Activated B cell treated with CpG ODN at 0.5 μM for 24 hours (primary cell): ENCODE results near the gene CREBL2. TPM values are rescaled to one million over a fixed set of nuclear protein-coding genes. Genes with fewer than 3 reads are reported as not detected.
"Not testable (repeated sequence)": the region's sequence is repeated elsewhere in the genome, so short reads cannot be mapped to it uniquely, and the experiment has no call there.

Source experiments
- ATAC-seq: fragments of 200-7000 bp; cut with Tn5 transposase; one replicate; pipeline ENCODE4 v1.10.0; 2021; ENCODE audit warnings: low read depth, mild to moderate bottlenecking, moderate library complexity
- CTCF ChIA-PET: fragments of 350-600 bp; sonication (Branson Sonifier 250); formaldehyde crosslinking; loops from one replicate; lab custom pipeline; 2021; ENCODE audit warnings: antibody characterized with exemption; lab: Charles Lee
- POLR2A ChIA-PET: fragments of 350-600 bp; sonication (Branson Sonifier 250); formaldehyde crosslinking; loops from one replicate; lab custom pipeline; 2021; ENCODE audit warnings: antibody characterized with exemption; lab: Charles Lee
- DNase-seq: peaks from one replicate; pipeline ENCODE4 v3.0.0; 2022
- H3K27ac Mint-ChIP-seq: one replicate; pipeline ENCODE4 v1.8.0; 2020; ENCODE audit warnings: mixed read lengths
- H3K27me3 Mint-ChIP-seq: one replicate; pipeline ENCODE4 v1.8.0; 2021; ENCODE audit warnings: mixed read lengths
- H3K36me3 Mint-ChIP-seq: one replicate; pipeline ENCODE4 v1.8.0; 2021; ENCODE audit warnings: low read depth, mixed read lengths
- H3K4me1 Mint-ChIP-seq: one replicate; pipeline ENCODE4 v1.8.0; 2021; ENCODE audit warnings: mixed read lengths
- H3K4me3 Mint-ChIP-seq: one replicate; pipeline ENCODE4 v1.8.0; 2020; ENCODE audit warnings: mild to moderate bottlenecking, mixed read lengths
- H3K9me3 Mint-ChIP-seq: one replicate; pipeline ENCODE4 v1.8.0; 2020; ENCODE audit warnings: mixed read lengths
- intact Hi-C: fragments of 100-400 bp; cut with micrococcal nuclease; formaldehyde crosslinking; loops from one replicate; pipeline ENCODE4 v1.15.1; 2024
- total RNA-seq: library from RNA; stranded (reverse); gene quantifications from 2 replicates; pipeline ENCODE4 v1.2.3, GENCODE V29; 2022
- TF ChIP-seq, protein P1 (sequence below): fragments of 200-600 bp; IDR thresholded peaks from one replicate; pipeline ENCODE4 v1.8.0; 2022; ENCODE audit warnings: antibody characterized with exemption, mild to moderate bottlenecking

CREBL2 gene
- total RNA-seq, 1 donor from 2014 or later, result 10.1 TPM

DNA sequence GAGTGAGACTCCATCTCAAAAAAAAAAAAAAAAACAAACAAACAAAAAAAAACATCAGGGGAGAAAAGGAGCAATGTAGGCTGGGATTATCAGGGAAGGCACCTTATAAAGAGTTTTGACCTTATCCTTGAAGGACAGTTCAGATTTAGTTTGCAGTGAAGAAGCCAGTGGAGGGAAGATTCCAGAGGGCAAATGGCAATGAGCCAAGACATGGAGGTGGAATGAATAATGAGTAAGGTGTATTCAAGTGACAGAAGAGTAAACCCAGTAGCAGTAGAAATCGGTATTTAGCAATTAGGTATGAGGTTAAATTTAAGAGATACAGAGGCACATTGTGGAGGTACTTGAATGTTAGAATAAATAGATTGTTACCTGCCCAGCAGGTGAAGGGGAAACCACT is 46.8 kb upstream of the CREBL2 start:
- H3K27ac Mint-ChIP-seq, result no peak overlapping the region
- intact Hi-C loops, result loop anchor here (1.0 to 5.0 kb wide), 4 partner anchors 46 to 189 kb away; partner anchors contain the start of gene CREBL2
- no peaks in the 10 kb centered on the region for H3K36me3 Mint-ChIP-seq
- no peaks in the 10 kb centered on the region for H3K9me3 Mint-ChIP-seq
- POLR2A ChIA-PET, result interaction anchor here (0.9 to 2.2 kb wide), 2 partner anchors 161 to 208 kb away, joined by 3 to 12 read pairs; partner anchors contain the start of gene BORCS5
- H3K27me3 Mint-ChIP-seq, result no peaks in the 10 kb centered on the region
- TF ChIP-seq, protein P1, sequence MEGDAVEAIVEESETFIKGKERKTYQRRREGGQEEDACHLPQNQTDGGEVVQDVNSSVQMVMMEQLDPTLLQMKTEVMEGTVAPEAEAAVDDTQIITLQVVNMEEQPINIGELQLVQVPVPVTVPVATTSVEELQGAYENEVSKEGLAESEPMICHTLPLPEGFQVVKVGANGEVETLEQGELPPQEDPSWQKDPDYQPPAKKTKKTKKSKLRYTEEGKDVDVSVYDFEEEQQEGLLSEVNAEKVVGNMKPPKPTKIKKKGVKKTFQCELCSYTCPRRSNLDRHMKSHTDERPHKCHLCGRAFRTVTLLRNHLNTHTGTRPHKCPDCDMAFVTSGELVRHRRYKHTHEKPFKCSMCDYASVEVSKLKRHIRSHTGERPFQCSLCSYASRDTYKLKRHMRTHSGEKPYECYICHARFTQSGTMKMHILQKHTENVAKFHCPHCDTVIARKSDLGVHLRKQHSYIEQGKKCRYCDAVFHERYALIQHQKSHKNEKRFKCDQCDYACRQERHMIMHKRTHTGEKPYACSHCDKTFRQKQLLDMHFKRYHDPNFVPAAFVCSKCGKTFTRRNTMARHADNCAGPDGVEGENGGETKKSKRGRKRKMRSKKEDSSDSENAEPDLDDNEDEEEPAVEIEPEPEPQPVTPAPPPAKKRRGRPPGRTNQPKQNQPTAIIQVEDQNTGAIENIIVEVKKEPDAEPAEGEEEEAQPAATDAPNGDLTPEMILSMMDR, result no peak
- CTCF ChIA-PET, result interaction anchor here (0.9 to 2.7 kb wide), 7 partner anchors 9 to 188 kb away, joined by 3 to 30 read pairs (median 4); no protein-coding TSS in a partner anchor
- H3K4me3 Mint-ChIP-seq, result no peak overlapping the region
- H3K4me1 Mint-ChIP-seq, result peaks cover 15% of the 10 kb centered on the region
- no peak for ATAC-seq
- DNase-seq, result no peak

GRCh38 chr12:12565971-12566370 is 45.7 kb upstream of the CREBL2 start:
- H3K9me3 Mint-ChIP-seq, H3K4me3 Mint-ChIP-seq, CTCF ChIA-PET, POLR2A ChIA-PET, H3K27ac Mint-ChIP-seq, ATAC-seq, DNase-seq, H3K27me3 Mint-ChIP-seq, H3K36me3 Mint-ChIP-seq, intact Hi-C loops: not testable (repeated sequence)
- H3K4me1 Mint-ChIP-seq, result peaks cover 11% of the 10 kb centered on the region

GRCh38 chr12:12572659-12573058 is 39.0 kb upstream of the CREBL2 start:
- no peak for ATAC-seq
- TF ChIP-seq, protein P1, result no peak
- intact Hi-C loops, result no loop called here
- Mint-ChIP-seq H3K27me3 (no peaks in the 10 kb centered on the region), H3K27ac (no peak overlapping the region), H3K4me1 (no peaks in the 10 kb centered on the region), H3K4me3 (no peak overlapping the region), H3K9me3 (no peaks in the 10 kb centered on the region), H3K36me3 (no peaks in the 10 kb centered on the region)
- no peak for DNase-seq
- CTCF ChIA-PET, result interaction anchor here (1.7 kb wide), 1 partner anchor 8 kb away, joined by 4 read pairs; no protein-coding TSS in a partner anchor
- POLR2A ChIA-PET, result no interaction called here

GRCh38 chr12:12577786-12578185 is 33.9 kb upstream of the CREBL2 start:
- no peak overlapping the region for H3K27ac Mint-ChIP-seq
- ChIA-PET CTCF (no interaction called here), POLR2A (no interaction called here)
- ATAC-seq, result no peak
- TF ChIP-seq, protein P1, result no peak
- H3K4me3 Mint-ChIP-seq, result no peak overlapping the region
- no peaks in the 10 kb centered on the region for H3K27me3 Mint-ChIP-seq
- no peaks in the 10 kb centered on the region for H3K36me3 Mint-ChIP-seq
- DNase-seq, result no peak
- peaks cover 6% of the 10 kb centered on the region for H3K4me1 Mint-ChIP-seq
- H3K9me3 Mint-ChIP-seq, result no peaks in the 10 kb centered on the region
- intact Hi-C loops, result no loop called here

DNA sequence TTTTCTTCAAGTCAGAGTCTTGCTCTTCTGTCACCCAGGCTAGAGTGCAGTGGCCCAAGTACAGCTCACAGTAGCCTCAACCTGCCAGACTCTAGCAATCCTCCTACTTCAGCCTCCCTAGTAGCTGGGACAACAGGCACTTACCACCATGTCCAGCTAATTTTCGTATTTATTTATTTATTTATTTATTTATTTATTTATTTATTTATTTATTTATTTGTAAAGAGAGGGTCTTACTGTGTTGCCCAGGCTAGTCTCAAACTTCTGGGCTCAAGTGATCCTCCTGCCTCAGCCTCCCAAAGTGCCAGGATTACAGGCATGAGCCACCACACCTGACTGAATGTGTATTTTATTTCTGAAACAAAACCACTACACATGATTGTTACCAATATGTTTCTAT is 31.0 kb upstream of the CREBL2 start:
- H3K36me3 Mint-ChIP-seq, DNase-seq, H3K4me3 Mint-ChIP-seq, H3K27me3 Mint-ChIP-seq, H3K9me3 Mint-ChIP-seq, ATAC-seq, intact Hi-C loops, CTCF ChIA-PET, POLR2A ChIA-PET, H3K27ac Mint-ChIP-seq: not testable (repeated sequence)
- peaks cover 12% of the 10 kb centered on the region for H3K4me1 Mint-ChIP-seq

- H3K27me3 Mint-ChIP-seq, result no peaks in the 10 kb centered on the region
- H3K4me1 Mint-ChIP-seq, result peaks cover 12% of the 10 kb centered on the region
- POLR2A ChIA-PET, result interaction anchor here (0.8 kb wide), 1 partner anchor 225 kb away, joined by 3 read pairs; no protein-coding TSS in a partner anchor
- no peak overlapping the region for H3K27ac Mint-ChIP-seq
- CTCF ChIA-PET, result no interaction called here
- intact Hi-C loops, result loop anchor here (2.0 kb wide), 1 partner anchor 28 kb away; the partner anchor contains the start of gene CREBL2
- H3K9me3 Mint-ChIP-seq, result peaks cover 3% of the 10 kb centered on the region
- no peaks in the 10 kb centered on the region for H3K36me3 Mint-ChIP-seq
- ATAC-seq (no peak), DNase-seq (no peak)
- TF ChIP-seq, protein P1, result no peak
- no peak overlapping the region for H3K4me3 Mint-ChIP-seq
Observed at GRCh38 chr12:12582193-12582881, 29.3 kb upstream of the CREBL2 start.
